ENCODE measurements around the gene CACNA2D2. TPM values are rescaled to one million over a fixed set of nuclear protein-coding genes. Genes with fewer than 3 reads are reported as not detected.
A peak's percentile ranks its signal among the peaks of the same experiment; 100 is the strongest.

CACNA2D2 gene
- total RNA-seq, 2 experiments from 2014 or later, result 0.56 to 1.1 TPM

- Mint-ChIP-seq H3K4me3 (no peak overlapping the region), H3K9me3 (ENCODE audit: low read depth) (no peaks in the 10 kb centered on the region), H3K27me3 (no peaks in the 10 kb centered on the region), H3K27ac (no peak overlapping the region), H3K4me1 (peaks cover 7% of the 10 kb centered on the region), H3K36me3 (no peaks in the 10 kb centered on the region)
- CTCF ChIA-PET, result interaction anchor here (1.2 to 1.7 kb wide), 2 partner anchors 17 to 124 kb away, joined by 3 to 6 read pairs; no protein-coding TSS in a partner anchor
- ATAC-seq, result no peak
- DNase-seq, result no peak
These were observed 85.8 kb downstream of the CACNA2D2 start for GRCh38 chr3:50417637-50418033.

- Mint-ChIP-seq H3K4me1 (peaks cover 7% of the 10 kb centered on the region), H3K4me3 (no peak overlapping the region), H3K27me3 (no peaks in the 10 kb centered on the region), H3K27ac (no peak overlapping the region), H3K9me3 (ENCODE audit: low read depth) (no peaks in the 10 kb centered on the region), H3K36me3 (no peaks in the 10 kb centered on the region)
- DNase-seq (no peak), ATAC-seq (no peak)
- CTCF ChIA-PET, result interaction anchor here (1.0 to 1.7 kb wide), 3 partner anchors 14 to 125 kb away, joined by 3 to 6 read pairs (median 3); no protein-coding TSS in a partner anchor
These were observed 86.4 kb downstream of the CACNA2D2 start for GRCh38 chr3:50416736-50417636.

GRCh38 chr3:50415816-50416215 is 87.6 kb downstream of the CACNA2D2 start:
- H3K4me1 Mint-ChIP-seq, result peaks cover 10% of the 10 kb centered on the region
- H3K27me3 Mint-ChIP-seq, result no peaks in the 10 kb centered on the region
- no peaks in the 10 kb centered on the region for H3K9me3 Mint-ChIP-seq (ENCODE audit: low read depth)
- DNase-seq, result no peak
- CTCF ChIA-PET, result interaction anchor here (1.0 to 1.7 kb wide), 2 partner anchors 15 to 126 kb away, joined by 3 to 6 read pairs; no protein-coding TSS in a partner anchor
- H3K4me3 Mint-ChIP-seq, result no peak overlapping the region
- H3K36me3 Mint-ChIP-seq, result no peaks in the 10 kb centered on the region
- ATAC-seq, result no peak
- no peak overlapping the region for H3K27ac Mint-ChIP-seq

GRCh38 chr3:50415061-50415460 is 88.4 kb downstream of the CACNA2D2 start:
- CTCF ChIA-PET, result no interaction called here
- H3K36me3 Mint-ChIP-seq, result no peaks in the 10 kb centered on the region
- no peaks in the 10 kb centered on the region for H3K9me3 Mint-ChIP-seq (ENCODE audit: low read depth)
- no peak overlapping the region for H3K4me3 Mint-ChIP-seq
- H3K27ac Mint-ChIP-seq, result no peak overlapping the region
- H3K27me3 Mint-ChIP-seq, result no peaks in the 10 kb centered on the region
- H3K4me1 Mint-ChIP-seq, result peaks cover 10% of the 10 kb centered on the region
- ATAC-seq (no peak), DNase-seq (no peak)

GRCh38 chr3:50414616-50415015 is 88.8 kb downstream of the CACNA2D2 start:
- Mint-ChIP-seq H3K4me1 (peaks cover 10% of the 10 kb centered on the region), H3K4me3 (no peak overlapping the region), H3K36me3 (no peaks in the 10 kb centered on the region), H3K27ac (no peak overlapping the region), H3K9me3 (ENCODE audit: low read depth) (no peaks in the 10 kb centered on the region), H3K27me3 (no peaks in the 10 kb centered on the region)
- CTCF ChIA-PET, result no interaction called here
- ATAC-seq (no peak), DNase-seq (no peak)

GRCh38 chr3:50412231-50412754 is 91.1 kb downstream of the CACNA2D2 start:
- DNase-seq, result no peak
- H3K27ac Mint-ChIP-seq, result no peak overlapping the region
- CTCF ChIA-PET, result no interaction called here
- H3K4me3 Mint-ChIP-seq, result no peak overlapping the region
- no peaks in the 10 kb centered on the region for H3K36me3 Mint-ChIP-seq
- no peak for ATAC-seq
- H3K9me3 Mint-ChIP-seq (ENCODE audit: low read depth), result no peaks in the 10 kb centered on the region
- H3K27me3 Mint-ChIP-seq, result no peaks in the 10 kb centered on the region
- H3K4me1 Mint-ChIP-seq, result peaks cover 10% of the 10 kb centered on the region

GRCh38 chr3:50411229-50411628 is 92.2 kb downstream of the CACNA2D2 start:
- CTCF ChIA-PET, result interaction anchor here (0.8 to 1.5 kb wide), 2 partner anchors 20 to 131 kb away, joined by 3 to 5 read pairs; no protein-coding TSS in a partner anchor
- peaks cover 10% of the 10 kb centered on the region for H3K4me1 Mint-ChIP-seq
- no peaks in the 10 kb centered on the region for H3K27me3 Mint-ChIP-seq
- no peaks in the 10 kb centered on the region for H3K9me3 Mint-ChIP-seq (ENCODE audit: low read depth)
- no peaks in the 10 kb centered on the region for H3K36me3 Mint-ChIP-seq
- DNase-seq (no peak), ATAC-seq (no peak)
- no peak overlapping the region for H3K27ac Mint-ChIP-seq
- H3K4me3 Mint-ChIP-seq, result no peak overlapping the region

- Mint-ChIP-seq H3K27ac (no peak overlapping the region), H3K27me3 (no peaks in the 10 kb centered on the region), H3K4me3 (no peak overlapping the region), H3K9me3 (ENCODE audit: low read depth) (no peaks in the 10 kb centered on the region), H3K36me3 (no peaks in the 10 kb centered on the region), H3K4me1 (peaks cover 6% of the 10 kb centered on the region)
- no peak for DNase-seq
- ATAC-seq, result no peak
- CTCF ChIA-PET, result interaction anchor here (1.5 kb wide), 1 partner anchor 131 kb away, joined by 5 read pairs; no protein-coding TSS in a partner anchor
These were observed 92.8 kb downstream of the CACNA2D2 start for GRCh38 chr3:50410608-50411139.

GRCh38 chr3:50410185-50410584 is 93.2 kb downstream of the CACNA2D2 start:
- Mint-ChIP-seq H3K27me3 (no peaks in the 10 kb centered on the region), H3K27ac (no peak overlapping the region)
- CTCF ChIA-PET, result interaction anchor here (1.5 kb wide), 1 partner anchor 132 kb away, joined by 5 read pairs; no protein-coding TSS in a partner anchor

GRCh38 chr3:50408443-50408944 is 94.9 kb downstream of the CACNA2D2 start:
- peaks cover 4% of the 10 kb centered on the region for H3K4me1 Mint-ChIP-seq
- CTCF ChIA-PET, result no interaction called here
- H3K27ac Mint-ChIP-seq, result no peak overlapping the region
- H3K27me3 Mint-ChIP-seq, result peaks cover under 1% of the 10 kb centered on the region
- H3K4me3 Mint-ChIP-seq, result no peak overlapping the region
- no peak for DNase-seq
- no peaks in the 10 kb centered on the region for H3K9me3 Mint-ChIP-seq (ENCODE audit: low read depth)
- H3K36me3 Mint-ChIP-seq, result no peaks in the 10 kb centered on the region
- ATAC-seq, result no peak

More at GRCh38 chr3:50410185-50410584, 93.2 kb downstream of the CACNA2D2 start:
- H3K4me3 Mint-ChIP-seq, result no peak overlapping the region
- ATAC-seq (no peak), DNase-seq (no peak)
- no peaks in the 10 kb centered on the region for H3K9me3 Mint-ChIP-seq (ENCODE audit: low read depth)
- H3K4me1 Mint-ChIP-seq, result peaks cover 4% of the 10 kb centered on the region
- no peaks in the 10 kb centered on the region for H3K36me3 Mint-ChIP-seq

- H3K4me3 Mint-ChIP-seq, result no peak overlapping the region
- H3K4me1 Mint-ChIP-seq, result peaks cover 4% of the 10 kb centered on the region
- peaks cover 4% of the 10 kb centered on the region for H3K27me3 Mint-ChIP-seq
- CTCF ChIA-PET, result no interaction called here
- DNase-seq (no peak), ATAC-seq (no peak)
- H3K27ac Mint-ChIP-seq, result no peak overlapping the region
- no peaks in the 10 kb centered on the region for H3K36me3 Mint-ChIP-seq
- H3K9me3 Mint-ChIP-seq (ENCODE audit: low read depth), result no peaks in the 10 kb centered on the region
These were observed 96.9 kb downstream of the CACNA2D2 start for GRCh38 chr3:50406487-50406886.

- CTCF ChIA-PET, result no interaction called here
- no peak overlapping the region for H3K27ac Mint-ChIP-seq
- peaks cover 4% of the 10 kb centered on the region for H3K27me3 Mint-ChIP-seq
- no peaks in the 10 kb centered on the region for H3K4me1 Mint-ChIP-seq
- H3K9me3 Mint-ChIP-seq (ENCODE audit: low read depth), result no peaks in the 10 kb centered on the region
- no peaks in the 10 kb centered on the region for H3K36me3 Mint-ChIP-seq
- no peak for ATAC-seq
- DNase-seq, result peak; percentile 63
- H3K4me3 Mint-ChIP-seq, result no peak overlapping the region
These were observed 98.2 kb downstream of the CACNA2D2 start for GRCh38 chr3:50405249-50405648.

GRCh38 chr3:50401978-50402595 is 101.3 kb downstream of the CACNA2D2 start:
- peaks cover 6% of the 10 kb centered on the region for H3K4me1 Mint-ChIP-seq
- ATAC-seq (no peak), DNase-seq (no peak)
- no peak overlapping the region for H3K4me3 Mint-ChIP-seq
- peaks cover 4% of the 10 kb centered on the region for H3K27me3 Mint-ChIP-seq
- CTCF ChIA-PET, result no interaction called here
- no peaks in the 10 kb centered on the region for H3K36me3 Mint-ChIP-seq
- H3K27ac Mint-ChIP-seq, result no peak overlapping the region
- no peaks in the 10 kb centered on the region for H3K9me3 Mint-ChIP-seq (ENCODE audit: low read depth)

Data from activated CD8-positive, alpha-beta memory T cell treated with anti-CD3 and anti-CD28 coated beads, Interleukin-2, amount 10 ng/mL, durations not matched to agents 7 days and 5 days (primary cell).